GM19395 (cell line): ENCODE measurements around the gene THSD7A.

Source experiments
- ATAC-seq: cut with Tn5 transposase; IDR thresholded peaks from one replicate; pipeline ENCODE4 v1.9.1; 2021; ENCODE audit warnings: mild to moderate bottlenecking, moderate library complexity; ENCODE audit not compliant: unreplicated experiment

The THSD7A gene

GRCh38 chr7:11592699-11593098, 239.3 kb downstream of the THSD7A start:
- no peak for ATAC-seq

GRCh38 chr7:11591943-11592342, 240.1 kb downstream of the THSD7A start:
- ATAC-seq = no peak

- ATAC-seq = no peak
Observed at GRCh38 chr7:11591055-11591633, 240.9 kb downstream of the THSD7A start.

DNA sequence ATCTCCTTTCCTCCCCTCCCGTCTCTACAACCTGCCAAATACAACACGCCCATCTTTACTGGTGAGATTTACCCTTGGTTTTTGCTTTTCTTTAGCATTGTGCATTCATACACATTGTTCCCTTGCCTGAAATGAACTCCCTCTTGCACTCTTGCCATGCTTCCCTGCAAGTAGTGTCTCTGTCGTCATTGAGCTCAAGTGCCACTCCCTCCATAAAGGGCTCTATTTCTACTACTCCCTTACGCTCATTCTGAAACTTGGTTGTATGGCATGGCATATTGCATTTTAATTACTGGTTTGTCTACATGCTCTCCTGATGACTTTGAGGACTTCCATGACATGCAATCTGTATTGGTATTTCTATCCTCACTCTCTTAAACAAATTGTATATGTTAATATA, 242.7 kb downstream of the THSD7A start:
- ATAC-seq = no peak

- no peak for ATAC-seq
Observed at GRCh38 chr7:11587814-11588213, 244.2 kb downstream of the THSD7A start.

DNA sequence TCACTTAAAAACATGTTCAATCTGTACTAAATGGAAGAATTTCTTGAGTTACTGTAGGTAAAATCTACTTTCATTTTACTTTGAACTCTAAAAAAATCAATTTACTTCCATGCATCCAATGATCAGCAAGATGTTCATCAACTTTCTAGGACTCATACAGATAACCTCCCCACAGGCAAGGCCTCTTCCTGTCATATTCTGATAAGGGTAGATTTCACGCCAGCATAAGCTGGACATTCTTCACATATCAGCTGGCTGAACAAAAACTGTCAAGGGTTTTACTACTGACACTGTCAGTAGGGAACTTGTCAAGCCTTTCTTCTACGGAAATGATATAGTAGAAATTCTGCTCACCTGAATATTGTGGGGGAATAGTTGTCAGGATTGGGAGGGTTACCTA, 244.9 kb downstream of the THSD7A start:
- no peak for ATAC-seq

GRCh38 chr7:11584406-11585031, 247.5 kb downstream of the THSD7A start:
- no peak for ATAC-seq

DNA sequence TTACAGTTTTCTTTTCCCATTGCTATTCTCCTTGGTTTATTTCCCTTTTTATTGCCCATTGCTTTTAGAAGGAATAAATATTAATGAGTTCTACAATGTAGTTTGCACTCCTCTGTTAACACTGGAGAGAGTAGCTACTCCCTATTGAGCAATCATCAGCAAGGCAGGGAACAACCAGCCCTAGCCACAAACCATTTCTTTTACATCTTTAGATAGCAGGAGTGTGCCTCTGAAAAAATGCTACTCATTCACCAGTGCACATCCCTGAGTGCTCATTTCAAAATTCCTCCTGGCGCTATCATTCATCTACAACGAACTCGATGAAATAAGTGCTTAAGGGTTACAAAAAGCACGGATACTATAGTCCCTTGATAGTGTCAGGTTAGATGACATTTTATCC, 252.9 kb downstream of the THSD7A start:
- no peak for ATAC-seq

- ATAC-seq = no peak
Observed at GRCh38 chr7:11576310-11576709, 255.7 kb downstream of the THSD7A start.

DNA sequence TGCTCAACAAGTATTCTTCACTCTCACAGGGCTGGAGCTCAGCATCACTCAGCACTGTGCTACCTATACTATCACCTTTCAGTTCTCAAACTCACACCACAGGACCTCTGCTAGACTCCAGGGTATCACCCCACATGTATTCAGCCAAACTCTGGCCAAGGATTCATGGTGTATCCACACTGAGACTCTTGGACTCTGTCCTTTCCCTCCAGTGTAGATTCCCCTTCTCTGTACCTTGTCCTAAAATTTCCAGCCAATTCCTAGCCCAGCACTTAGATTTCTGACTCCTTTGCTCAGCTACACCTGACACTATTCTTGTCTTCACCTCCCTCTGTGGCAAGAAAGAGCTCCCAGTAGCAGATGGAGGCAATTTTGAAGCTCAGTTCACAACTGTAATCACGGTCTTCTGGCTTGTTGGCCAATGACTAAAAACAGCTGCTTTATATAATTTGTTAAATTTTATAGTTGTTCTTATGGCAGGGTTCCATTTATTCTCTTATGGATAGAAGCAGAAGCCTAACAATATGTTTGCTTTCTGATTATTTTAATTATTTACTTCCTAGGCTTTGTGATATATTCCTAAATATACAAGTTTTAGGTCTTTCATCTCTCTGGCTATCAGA, 258.8 kb downstream of the THSD7A start:
- ATAC-seq = no peak

DNA sequence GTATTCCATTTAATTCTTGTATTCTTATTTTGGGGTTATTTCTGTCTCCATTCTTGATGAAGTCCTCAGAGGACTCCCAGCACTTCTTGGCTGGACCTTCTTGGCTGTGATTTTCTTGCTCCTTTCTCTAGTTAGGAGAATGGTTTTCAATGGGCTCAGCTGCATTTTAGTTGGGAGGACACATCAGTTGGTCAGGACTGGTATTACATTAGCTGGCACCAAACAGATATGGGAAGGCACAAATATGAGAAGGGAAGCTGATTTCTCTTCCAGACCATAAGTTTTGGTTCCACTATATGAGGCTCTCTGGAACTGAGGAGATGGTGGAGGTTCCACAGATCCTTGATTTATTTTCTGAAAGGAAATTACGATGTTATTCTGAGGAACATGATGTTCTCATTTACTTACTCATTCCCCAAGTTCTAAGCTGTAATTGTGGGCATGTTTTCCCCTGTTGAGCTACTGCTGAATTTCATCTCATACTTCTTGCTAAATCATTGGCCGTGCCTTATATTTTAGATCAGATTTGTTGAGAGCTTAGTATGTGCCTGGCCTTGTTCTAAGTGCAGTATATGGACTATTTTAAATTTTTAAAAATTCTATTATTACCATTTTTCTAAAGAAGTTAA, 261.0 kb downstream of the THSD7A start:
- no peak for ATAC-seq

- ATAC-seq = no peak
Observed at GRCh38 chr7:11570205-11570604, 261.8 kb downstream of the THSD7A start.

DNA sequence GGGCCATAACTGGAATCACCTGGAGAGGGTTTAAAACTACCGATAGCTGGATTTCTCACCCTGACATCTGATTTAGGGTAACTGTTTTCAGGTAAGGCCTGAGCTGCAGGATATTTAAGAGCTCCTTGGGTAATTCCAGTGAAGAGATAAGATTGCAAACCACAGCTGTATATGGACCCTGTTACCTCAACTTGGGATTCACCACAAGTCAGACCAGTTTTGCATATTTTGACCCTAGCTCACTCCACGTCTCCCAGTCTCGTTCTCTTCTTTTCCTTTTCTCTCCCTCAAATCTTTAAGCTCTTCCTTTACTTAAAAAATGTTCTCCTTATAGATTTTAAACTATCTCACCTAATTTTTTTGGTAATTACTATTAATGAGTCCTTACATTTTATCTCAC, 264.4 kb downstream of the THSD7A start:
- no peak for ATAC-seq

DNA sequence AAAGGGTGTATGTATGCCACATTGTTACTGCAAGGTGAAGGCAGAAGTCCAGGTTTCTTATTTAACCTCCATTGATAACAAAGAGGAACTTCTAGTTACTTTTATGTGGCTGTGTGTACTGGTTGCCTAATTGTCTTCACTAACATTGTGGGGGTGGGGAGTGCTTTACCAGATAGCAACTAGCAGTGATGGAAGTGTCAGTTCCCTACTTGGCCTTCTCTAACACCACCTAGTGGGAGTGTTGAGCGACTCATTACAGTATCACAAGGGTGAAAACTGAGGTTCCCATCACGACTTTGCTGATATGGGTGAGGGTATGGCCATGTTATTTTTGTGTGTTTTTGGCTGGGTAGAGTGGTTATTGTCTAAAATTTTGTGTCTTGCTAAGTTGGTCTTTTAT, 274.4 kb downstream of the THSD7A start:
- peak; percentile 96 for ATAC-seq

GRCh38 chr7:11552676-11553296, 279.2 kb downstream of the THSD7A start:
- no peak for ATAC-seq

DNA sequence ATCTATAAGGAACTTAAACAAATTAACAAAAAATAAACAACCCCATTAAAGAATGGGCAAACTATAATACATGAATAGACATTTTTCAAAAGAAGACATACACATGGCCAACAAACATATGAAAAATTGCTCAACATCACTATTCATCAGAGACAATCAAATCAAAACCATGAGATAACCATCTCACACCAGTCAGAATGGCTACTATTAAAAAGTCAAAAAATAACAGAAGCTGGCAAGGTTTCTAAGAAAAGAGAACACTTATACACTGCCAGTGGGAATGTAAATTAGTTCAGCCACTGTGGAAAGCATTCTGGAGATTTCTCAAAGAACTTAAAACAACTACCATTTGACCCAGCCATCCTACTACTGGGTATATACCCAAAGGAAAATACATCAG, 280.5 kb downstream of the THSD7A start:
- ATAC-seq = no peak

- ATAC-seq = no peak
Observed at GRCh38 chr7:11548532-11548931, 283.5 kb downstream of the THSD7A start.

DNA sequence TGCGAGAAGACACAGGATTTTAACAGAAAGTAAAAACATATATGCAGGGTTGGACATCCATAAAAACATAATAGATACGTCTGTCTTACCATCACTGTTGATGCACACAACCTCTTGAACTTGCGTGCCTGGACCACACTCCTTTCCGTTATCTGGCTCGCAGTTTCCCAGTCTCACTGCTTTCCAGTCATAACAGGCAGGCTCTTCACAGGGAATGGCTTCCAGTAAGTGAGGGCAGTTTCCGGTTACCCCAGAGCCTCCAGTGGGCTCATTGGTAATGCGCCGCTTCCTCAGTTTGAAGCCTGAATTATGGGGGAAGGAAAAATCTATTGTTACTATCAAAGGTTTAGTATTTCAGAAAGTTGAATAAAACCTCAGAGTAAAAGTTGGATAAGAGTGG, 290.7 kb downstream of the THSD7A start:
- ATAC-seq = no peak

- ATAC-seq = no peak
Observed at GRCh38 chr7:11540271-11540761, 291.7 kb downstream of the THSD7A start.

GRCh38 chr7:11539853-11540252, 292.1 kb downstream of the THSD7A start:
- no peak for ATAC-seq

DNA sequence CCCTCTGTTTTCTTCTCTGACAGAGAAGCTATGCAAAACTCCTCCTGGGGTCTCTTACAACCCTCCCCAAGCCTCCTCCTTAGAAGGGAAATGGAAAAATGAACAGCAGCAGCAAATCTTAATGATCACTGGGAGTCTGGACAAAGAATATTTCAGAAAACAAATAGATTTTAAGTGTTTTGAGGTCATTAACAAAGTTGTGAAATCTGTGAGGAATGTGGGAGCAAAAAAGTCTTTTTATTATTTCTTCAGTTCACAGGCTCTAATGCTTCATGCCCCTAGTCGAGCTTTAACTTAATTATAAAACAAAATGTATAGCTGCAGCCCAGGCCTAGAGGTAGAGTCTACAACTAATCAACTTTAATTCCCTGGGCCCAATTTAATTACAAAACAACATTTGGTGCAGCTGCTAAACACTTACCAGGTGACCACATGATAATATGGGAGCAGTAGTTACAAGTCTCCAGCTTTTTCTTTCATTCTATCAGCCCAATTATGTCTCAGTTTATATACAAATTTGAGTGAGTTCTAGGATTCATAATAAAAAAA, 293.2 kb downstream of the THSD7A start:
- no peak for ATAC-seq
